ENCODE results near the gene MAP3K12. TPM values are rescaled to one million over a fixed set of nuclear protein-coding genes. Genes with fewer than 3 reads are reported as not detected.

MAP3K12 gene
- total and polyA plus RNA-seq, 12 donors, result 2.9 to 19.4 (median 4.8) TPM

GRCh38 chr12:53463802-53464560 is 35.3 kb downstream of the MAP3K12 start:
- H3K4me1 ChIP-seq, result peaks cover 6 to 93% (median 68%) of the 10 kb centered on the region in 9 donors
- peak overlapping the region in 7 of 10 donors; percentile 17 to 75 (median 41) for H3K27ac ChIP-seq
- intact Hi-C loops (cut with DNase I), result no loop called here
- peaks cover 22 to 100% (median 100%) of the 10 kb centered on the region in 9 donors for H3K36me3 ChIP-seq
- no peaks in the 10 kb centered on the region for H3K9me3 ChIP-seq
- H3K4me3 ChIP-seq, result no peak overlapping the region
- DNase-seq (no peak), ATAC-seq (peak in 1 of 8 donors; percentile 1)
- WGBS, 2 donors, result 39 to 46% methylated on average over 5 of the region's 5 CpGs
- H3K27me3 ChIP-seq, result no peaks in the 10 kb centered on the region
- TF ChIP-seq CTCF (IDR thresholded peaks at IDR 0.05), result no peak

- no peaks in the 10 kb centered on the region for H3K9me3 ChIP-seq
- WGBS, 2 donors, result 31 to 57% methylated on average over 3 of the region's 3 CpGs
- H3K4me3 ChIP-seq, result no peak overlapping the region
- intact Hi-C loops (cut with DNase I), result no loop called here
- ATAC-seq (no peak), DNase-seq (no peak)
- TF ChIP-seq CTCF (IDR thresholded peaks at IDR 0.05), result no peak
- no peaks in the 10 kb centered on the region for H3K27me3 ChIP-seq
- H3K4me1 ChIP-seq, result peaks cover 6 to 85% (median 64%) of the 10 kb centered on the region in 9 donors
- peaks cover 22 to 100% (median 98%) of the 10 kb centered on the region in 9 donors for H3K36me3 ChIP-seq
- H3K27ac ChIP-seq, result peak overlapping the region in 6 of 10 donors; percentile 19 to 75 (median 36)
Measured at GRCh38 chr12:53462935-53463334, 36.3 kb downstream of the MAP3K12 start.

- intact Hi-C loops (cut with DNase I), result no loop called here
- Histone ChIP-seq H3K4me1 (peaks cover 6 to 77% (median 61%) of the 10 kb centered on the region in 9 donors), H3K27me3 (no peaks in the 10 kb centered on the region), H3K36me3 (peaks cover 18 to 100% (median 98%) of the 10 kb centered on the region in 9 donors), H3K4me3 (peak overlapping the region in 1 of 10 donors; percentile 10), H3K27ac (peak overlapping the region in 8 of 10 donors; percentile 29 to 75 (median 60)), H3K9me3 (no peaks in the 10 kb centered on the region)
- TF ChIP-seq CTCF (IDR thresholded peaks at IDR 0.05), result no peak
- DNase-seq (no peak), ATAC-seq (no peak)
- WGBS, 2 donors, result 62 to 70% methylated on average over 8 of the region's 8 CpGs
Measured at GRCh38 chr12:53461591-53461990, 37.7 kb downstream of the MAP3K12 start.

- peaks cover 6 to 75% (median 56%) of the 10 kb centered on the region in 9 donors for H3K4me1 ChIP-seq
- peak overlapping the region in 8 of 10 donors; percentile 29 to 75 (median 62) for H3K27ac ChIP-seq
- no peaks in the 10 kb centered on the region for H3K9me3 ChIP-seq
- H3K4me3 ChIP-seq, result no peak overlapping the region
- DNase-seq, result peak in 1 of 2 donors; percentile 79
- 41 to 53% methylated on average over 3 of the region's 3 CpGs for WGBS, 2 donors
- intact Hi-C loops (cut with DNase I), result no loop called here
- TF ChIP-seq CTCF (IDR thresholded peaks at IDR 0.05), result no peak
- no peaks in the 10 kb centered on the region for H3K27me3 ChIP-seq
- H3K36me3 ChIP-seq, result peaks cover 18 to 100% (median 98%) of the 10 kb centered on the region in 9 donors
- peak; percentile 67 to 94 (median 86) for ATAC-seq
Measured at GRCh38 chr12:53461059-53461458, 38.2 kb downstream of the MAP3K12 start.

All from heart right ventricle (tissue), 16 donors.